Activated CD8-positive, alpha-beta T cell treated with anti-CD3 and anti-CD28 coated beads for 36 hours (primary cell): ENCODE measurements around the gene HSDL2. TPM values are rescaled to one million over a fixed set of nuclear protein-coding genes. Genes with fewer than 3 reads are reported as not detected.

ENCODE experiments used
- ATAC-seq: fragments of 200-7000 bp; cut with Tn5 transposase; one replicate; pipeline ENCODE4 v1.10.0; 2021; ENCODE audit warnings: mild to moderate bottlenecking, moderate library complexity
- CTCF ChIA-PET: fragments of 350-600 bp; sonication (Branson Sonifier 250); formaldehyde crosslinking; loops from one replicate; lab custom pipeline; 2021; ENCODE audit warnings: antibody characterized with exemption; lab: Charles Lee
- POLR2A ChIA-PET: fragments of 350-600 bp; sonication (Branson Sonifier 250); formaldehyde crosslinking; loops from one replicate; lab custom pipeline; 2021; ENCODE audit warnings: antibody characterized with exemption; lab: Charles Lee
- DNase-seq: peaks from one replicate; pipeline ENCODE4 v3.0.0-alpha.2; 2020
- H3K27ac Mint-ChIP-seq: one replicate; pipeline ENCODE4 v1.8.0; 2021; ENCODE audit warnings: mild to moderate bottlenecking, mixed read lengths
- H3K27me3 Mint-ChIP-seq: one replicate; pipeline ENCODE4 v1.8.0; 2021; ENCODE audit warnings: mixed read lengths
- H3K36me3 Mint-ChIP-seq: one replicate; pipeline ENCODE4 v1.8.0; 2021; ENCODE audit warnings: low read depth, mixed read lengths
- H3K4me1 Mint-ChIP-seq: one replicate; pipeline ENCODE4 v1.8.0; 2021; ENCODE audit warnings: low read depth, mixed read lengths
- H3K4me3 Mint-ChIP-seq: one replicate; pipeline ENCODE4 v1.8.0; 2021; ENCODE audit warnings: mild to moderate bottlenecking, moderate library complexity, mixed read lengths
- H3K9me3 Mint-ChIP-seq: one replicate; pipeline ENCODE4 v1.8.0; 2021; ENCODE audit warnings: mixed read lengths
- CTCF ChIP-seq: fragments of 200-600 bp; IDR thresholded peaks from one replicate; pipeline ENCODE4 v1.8.0; 2022; ENCODE audit warnings: antibody characterized with exemption, mild to moderate bottlenecking
- intact Hi-C: fragments of 100-400 bp; cut with micrococcal nuclease; formaldehyde crosslinking; loops from one replicate; pipeline ENCODE4 v1.10.0; 2022
- total RNA-seq, 2 experiments: library from RNA; stranded (reverse); gene quantifications; one replicate each; pipeline ENCODE4 v1.2.3, GENCODE V29; 2021

Gene HSDL2
- total RNA-seq, 2 experiments from 2014 or later: 24.5 to 25.3 TPM

DNA sequence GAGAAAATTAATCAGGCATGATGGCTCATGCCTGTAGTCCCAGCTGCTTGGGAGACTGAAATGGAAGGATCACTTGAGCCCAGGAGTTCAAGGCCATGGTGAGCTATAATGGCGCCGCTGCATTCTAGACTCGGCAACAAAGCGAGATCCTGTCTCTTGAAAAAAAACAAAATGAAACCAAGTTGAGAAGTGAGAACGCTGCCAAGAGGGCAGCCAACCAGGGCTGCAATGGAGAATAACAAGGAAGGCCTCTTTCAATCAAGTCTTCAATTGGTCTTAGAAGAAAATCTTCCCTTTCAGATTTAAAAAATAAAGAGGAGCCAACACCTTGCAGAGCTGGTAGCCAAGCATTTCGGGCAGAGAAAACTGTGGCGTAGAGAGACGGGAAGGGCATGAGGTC, 121.4 kb downstream of the HSDL2 start:
- Mint-ChIP-seq H3K27me3 (no peaks in the 10 kb centered on the region), H3K27ac (no peak overlapping the region), H3K36me3 (peaks cover 3% of the 10 kb centered on the region), H3K4me3 (no peak overlapping the region), H3K4me1 (peaks cover 3% of the 10 kb centered on the region), H3K9me3 (no peaks in the 10 kb centered on the region)
- intact Hi-C loops: no loop called here
- ChIA-PET POLR2A (interaction anchor here (0.6 kb wide), 1 partner anchor 330 kb away, joined by 5 read pairs; no protein-coding TSS in a partner anchor), CTCF (no interaction called here)
- ATAC-seq (no peak), DNase-seq (no peak)
- TF ChIP-seq CTCF: no peak

GRCh38 chr9:112502175-112502946, 122.5 kb downstream of the HSDL2 start:
- no peak for TF ChIP-seq CTCF
- ATAC-seq (no peak), DNase-seq (no peak)
- H3K4me3 Mint-ChIP-seq: no peak overlapping the region
- intact Hi-C loops: no loop called here
- H3K36me3 Mint-ChIP-seq: peaks cover 3% of the 10 kb centered on the region
- no peaks in the 10 kb centered on the region for H3K9me3 Mint-ChIP-seq
- H3K27ac Mint-ChIP-seq: no peak overlapping the region
- ChIA-PET CTCF (no interaction called here), POLR2A (no interaction called here)
- H3K4me1 Mint-ChIP-seq: no peaks in the 10 kb centered on the region
- H3K27me3 Mint-ChIP-seq: no peaks in the 10 kb centered on the region

DNA sequence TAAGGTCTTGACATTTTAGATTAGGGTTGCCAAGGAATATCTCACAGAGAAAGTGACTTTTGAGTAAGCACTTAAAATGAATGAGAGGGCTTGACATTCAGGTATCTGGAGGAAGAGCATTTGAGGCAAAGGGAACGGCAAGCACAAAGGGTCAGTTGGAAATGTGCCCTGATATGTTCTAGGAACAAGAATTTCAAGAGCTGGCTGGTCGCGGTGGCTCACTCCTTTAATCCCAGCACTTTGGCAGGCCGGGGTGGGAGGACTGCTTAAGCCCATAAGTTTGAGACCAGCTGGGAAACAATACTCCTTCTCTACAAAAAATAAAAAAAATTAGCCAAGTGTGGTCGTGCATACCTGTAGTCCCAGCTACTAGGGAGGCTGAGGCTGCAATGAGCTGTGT, 123.3 kb downstream of the HSDL2 start:
- DNase-seq (no peak), ATAC-seq (no peak)
- no peak for TF ChIP-seq CTCF
- Mint-ChIP-seq H3K36me3 (peaks cover 3% of the 10 kb centered on the region), H3K4me1 (no peaks in the 10 kb centered on the region), H3K9me3 (no peaks in the 10 kb centered on the region), H3K27ac (no peak overlapping the region), H3K27me3 (no peaks in the 10 kb centered on the region), H3K4me3 (no peak overlapping the region)
- POLR2A ChIA-PET: no interaction called here
- intact Hi-C loops: no loop called here
- CTCF ChIA-PET: no interaction called here

DNA sequence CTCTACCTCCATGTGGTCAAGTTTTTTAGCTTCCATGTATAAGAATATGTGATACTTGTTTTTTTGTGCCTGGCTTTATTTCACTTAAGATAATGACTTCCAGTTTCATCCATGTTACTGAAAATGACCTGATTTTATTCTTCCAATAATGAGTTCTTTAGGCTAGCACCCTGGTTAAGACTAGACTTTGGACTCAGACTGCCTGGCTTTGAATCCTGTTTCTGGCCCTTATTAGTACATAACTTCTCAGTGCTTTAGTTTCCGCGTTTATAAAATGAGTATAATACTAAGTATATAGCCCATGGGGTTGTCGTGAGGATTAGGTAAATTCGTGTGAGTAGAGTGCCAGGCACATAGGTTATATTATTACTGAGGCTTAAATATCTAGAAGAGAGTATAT, 125.2 kb downstream of the HSDL2 start:
- H3K27ac Mint-ChIP-seq: no peak overlapping the region
- H3K4me3 Mint-ChIP-seq: no peak overlapping the region
- POLR2A ChIA-PET: no interaction called here
- ATAC-seq (no peak), DNase-seq (no peak)
- no peak for TF ChIP-seq CTCF
- H3K36me3 Mint-ChIP-seq: no peaks in the 10 kb centered on the region
- CTCF ChIA-PET: interaction anchor here (1.3 to 1.4 kb wide), 2 partner anchors 15 to 407 kb away, joined by 3 to 5 read pairs; no protein-coding TSS in a partner anchor
- H3K4me1 Mint-ChIP-seq: no peaks in the 10 kb centered on the region
- H3K9me3 Mint-ChIP-seq: no peaks in the 10 kb centered on the region
- no peaks in the 10 kb centered on the region for H3K27me3 Mint-ChIP-seq
- intact Hi-C loops: no loop called here

- no peak for TF ChIP-seq CTCF
- DNase-seq: no peak
- no peaks in the 10 kb centered on the region for H3K9me3 Mint-ChIP-seq
- ChIA-PET CTCF (interaction anchor here (1.3 to 1.4 kb wide), 2 partner anchors 15 to 408 kb away, joined by 3 to 5 read pairs; no protein-coding TSS in a partner anchor), POLR2A (no interaction called here)
- no peaks in the 10 kb centered on the region for H3K36me3 Mint-ChIP-seq
- H3K4me3 Mint-ChIP-seq: no peak overlapping the region
- H3K27me3 Mint-ChIP-seq: no peaks in the 10 kb centered on the region
- no peak overlapping the region for H3K27ac Mint-ChIP-seq
- intact Hi-C loops: no loop called here
- ATAC-seq: no peak
- H3K4me1 Mint-ChIP-seq: no peaks in the 10 kb centered on the region
These were observed 125.7 kb downstream of the HSDL2 start for GRCh38 chr9:112505607-112506006.
